NCI-H146 treated with DMSO at 0.1 percent for 48 hours (cell line): ENCODE results near the gene UBQLN4.
A peak's percentile ranks its signal among the peaks of the same experiment; 100 is the strongest.
"Not testable (repeated sequence)": the region's sequence is repeated elsewhere in the genome, so short reads cannot be mapped to it uniquely, and the experiment has no call there.

Experiments used
- DNase-seq: peaks from one replicate; lab custom pipeline; 2025; ENCODE audit not compliant: unreplicated experiment; lab: John Stamatoyannopoulos, UW

The UBQLN4 gene

GRCh38 chr1:156062189-156062588 is 8.6 kb upstream of the UBQLN4 start:
- no peak for DNase-seq

DNA sequence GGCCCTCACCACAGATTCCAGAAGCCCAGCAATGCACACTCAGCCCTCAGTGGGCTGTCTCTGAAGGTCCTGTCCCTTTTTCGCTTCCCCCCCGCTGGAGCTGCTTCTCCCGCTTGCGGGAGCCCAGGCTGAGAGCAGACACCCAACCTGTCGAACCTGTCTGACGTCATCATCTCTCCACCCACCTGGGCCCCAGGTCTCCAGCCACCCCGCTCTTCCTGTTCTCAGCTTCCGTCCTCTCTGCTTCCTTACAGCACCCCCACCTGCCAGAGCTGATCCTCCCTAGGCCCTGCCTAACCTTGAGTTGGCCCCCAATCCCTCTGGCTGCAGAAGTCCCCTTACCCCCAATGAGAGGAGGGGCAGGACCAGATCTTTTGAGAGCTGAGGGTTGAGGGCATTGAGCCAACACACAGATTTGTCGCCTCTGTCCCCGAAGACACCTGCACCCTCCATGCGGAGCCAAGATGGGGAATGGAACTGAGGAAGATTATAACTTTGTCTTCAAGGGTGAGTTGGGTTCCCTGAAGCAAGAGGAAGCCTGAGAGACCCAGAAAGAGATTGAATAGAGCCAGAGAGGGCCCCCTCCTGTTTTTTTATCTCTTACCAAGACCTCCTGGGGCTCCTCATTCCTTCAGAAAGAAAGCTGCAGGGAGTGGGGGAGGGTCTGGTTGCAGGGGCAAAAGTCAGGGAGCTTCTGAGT is 7.5 kb upstream of the UBQLN4 start, which contains the start of gene RAB25:
Gene RAB25, plus strand, starts transcription at position 224 of the 700 bp plus-strand sequence. Its CDS starts 241 bp downstream, at position 465.
- DNase-seq = no peak

DNA sequence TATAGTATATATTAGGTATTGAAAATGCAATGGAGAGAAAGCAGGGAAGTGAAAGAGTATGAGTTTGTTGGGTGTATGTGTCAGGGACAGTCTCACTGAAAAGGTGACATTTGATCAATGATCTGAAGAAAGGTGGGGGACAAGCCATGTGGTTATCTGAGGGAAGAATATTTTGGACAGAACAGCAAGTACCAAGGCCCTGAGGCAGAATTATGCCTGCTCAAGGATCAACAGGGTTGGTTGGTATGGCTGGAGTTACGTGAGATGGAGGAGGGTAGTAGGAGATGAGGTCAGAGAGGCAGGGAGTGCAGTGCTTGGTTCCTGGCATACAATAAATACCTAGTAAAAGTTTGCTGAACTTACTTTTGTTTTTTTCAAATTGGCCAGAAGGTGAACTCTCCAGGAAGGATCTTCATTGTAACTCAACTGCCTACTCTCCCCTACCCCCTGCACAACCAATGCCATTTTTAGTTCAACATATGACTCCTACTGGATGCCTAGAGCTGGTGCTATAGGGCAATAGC is 2.8 kb upstream of the UBQLN4 start:
- DNase-seq = no peak

DNA sequence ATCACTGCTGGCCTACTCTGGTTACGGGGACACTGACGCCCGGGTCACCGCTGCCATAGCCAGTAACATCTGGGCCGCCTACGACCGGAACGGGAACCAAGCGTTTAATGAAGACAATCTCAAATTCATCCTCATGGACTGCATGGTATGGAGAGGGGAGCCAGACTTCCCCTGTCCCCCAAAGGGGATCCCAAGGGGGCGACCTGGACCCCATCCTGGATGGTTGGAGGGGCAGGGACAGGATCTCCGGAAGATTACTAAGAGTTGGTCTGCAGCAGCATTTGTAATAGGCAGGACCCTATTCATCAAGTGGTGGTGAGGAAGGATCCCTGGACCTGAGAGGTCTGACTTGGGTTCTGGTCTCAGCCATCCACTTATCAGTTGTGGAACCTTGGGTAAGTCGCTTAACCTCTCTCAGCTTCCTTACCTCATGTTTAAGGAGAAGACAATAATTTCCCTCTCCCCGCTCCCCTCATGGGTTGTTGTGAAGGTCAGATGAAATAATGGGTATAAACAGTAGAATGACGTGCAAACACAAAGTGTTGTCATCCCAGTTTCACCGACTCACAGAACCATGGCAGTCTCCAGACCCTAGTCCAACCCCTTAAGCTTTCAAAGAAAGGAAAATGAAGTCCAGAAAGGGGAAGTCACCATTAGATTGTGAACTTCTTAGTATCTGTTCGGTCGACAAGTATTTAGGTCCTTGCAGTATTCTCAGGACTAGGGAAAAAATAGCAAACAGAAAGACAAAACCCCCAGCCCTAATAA is 1.9 kb upstream of the UBQLN4 start:
- no peak for DNase-seq

GRCh38 chr1:156054500-156055280 is 1.1 kb upstream of the UBQLN4 start, which contains the start of gene LAMTOR2:
LAMTOR2 (plus strand) TSS chr1:156054782; CDS start chr1:156054890, 108 bp downstream.
- peak; percentile 96 for DNase-seq

DNA sequence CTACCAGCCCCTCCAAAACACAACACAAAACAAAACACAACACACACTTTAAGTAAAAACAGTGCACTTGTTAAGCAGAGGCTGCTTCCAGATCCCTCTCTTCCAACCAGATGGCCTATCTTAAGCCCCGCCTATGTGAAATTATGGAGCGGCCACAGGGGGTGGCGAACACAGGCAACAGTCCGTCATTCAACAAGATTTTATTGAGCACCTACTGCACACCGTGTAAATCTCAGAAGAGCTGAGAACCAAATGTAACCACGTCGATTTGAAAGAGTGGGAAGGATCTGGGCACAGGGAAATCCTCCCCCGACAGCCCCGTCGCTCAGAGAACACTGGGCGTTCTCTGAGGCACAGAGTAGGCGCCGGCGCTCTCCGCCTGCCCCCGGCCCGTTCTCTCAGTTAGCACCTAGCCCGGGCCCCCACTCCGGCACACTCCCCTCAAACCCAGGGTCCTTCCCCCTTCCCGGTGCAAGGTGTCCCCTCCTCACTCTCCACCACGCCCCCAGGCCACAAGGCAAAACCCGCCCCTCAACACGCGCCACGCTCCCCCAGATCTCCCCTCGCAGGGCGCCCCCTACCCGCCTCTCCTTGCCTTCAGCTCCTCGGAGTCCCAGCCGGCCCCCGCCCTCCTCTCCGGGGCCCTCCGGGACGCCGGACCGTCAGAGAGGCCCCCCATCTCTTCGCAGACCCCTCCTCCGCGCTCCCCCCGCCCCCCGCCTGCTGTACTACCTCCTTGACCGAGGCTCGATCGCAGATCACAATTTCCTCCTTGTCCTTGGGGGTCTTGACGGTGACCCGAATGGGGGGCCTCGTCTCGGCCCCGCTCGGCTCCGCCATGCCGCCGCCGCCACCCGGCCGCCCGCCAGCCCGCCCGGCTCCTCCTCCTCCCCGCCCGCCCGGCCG is 483 bp downstream of the UBQLN4 start:
- peak; percentile 12 for DNase-seq

GRCh38 chr1:156051011-156051725 is 2.4 kb downstream of the UBQLN4 start:
- no peak for DNase-seq

DNA sequence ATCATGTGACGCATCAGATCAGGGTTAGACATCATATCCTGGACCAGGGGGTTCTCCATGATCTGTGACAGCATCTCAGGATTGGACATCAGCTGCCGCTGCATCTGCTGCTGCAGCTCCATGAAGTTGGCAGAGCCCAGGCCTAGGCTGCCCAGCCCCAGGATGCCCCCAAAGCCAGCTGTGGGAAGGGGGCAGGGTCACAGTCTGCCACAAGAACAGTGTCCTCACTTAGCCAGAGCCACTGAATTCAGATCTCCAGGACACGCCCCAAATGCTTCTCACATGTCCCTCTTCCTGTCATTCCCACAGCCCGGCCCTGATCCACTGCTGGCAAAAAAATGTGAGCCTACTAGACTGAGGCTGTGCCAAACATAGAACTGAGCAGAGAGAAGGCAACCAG is 3.2 kb downstream of the UBQLN4 start:
- DNase-seq = no peak

DNA sequence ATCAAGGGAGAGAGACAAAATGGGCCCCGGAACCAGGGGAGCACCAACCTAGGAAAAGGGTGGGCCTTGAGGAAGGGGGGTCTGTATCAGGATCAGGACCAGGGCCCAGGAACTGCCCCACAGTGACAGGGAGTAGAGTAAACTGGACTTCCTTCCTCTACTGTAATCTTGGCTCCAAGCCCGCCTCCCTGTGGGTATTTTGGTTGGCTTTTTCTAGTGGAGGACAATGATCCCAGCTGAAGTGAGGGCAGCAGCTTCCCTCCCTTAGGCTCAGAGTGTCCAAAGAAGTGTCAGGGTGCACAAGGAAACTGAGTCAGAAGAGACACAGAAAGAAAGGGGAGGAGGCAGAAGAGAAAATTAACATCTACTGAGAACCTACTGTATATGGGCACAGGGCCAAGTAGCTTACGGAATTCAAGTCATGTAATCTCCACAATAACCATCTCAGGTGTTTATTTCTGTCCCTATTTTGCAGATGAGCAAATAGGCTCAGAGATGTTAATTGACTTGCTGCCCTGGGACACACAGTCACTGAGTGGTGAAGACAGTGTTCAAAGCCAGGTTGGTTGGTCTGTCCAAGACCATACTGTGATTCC is 4.8 kb downstream of the UBQLN4 start:
- no peak for DNase-seq

DNA sequence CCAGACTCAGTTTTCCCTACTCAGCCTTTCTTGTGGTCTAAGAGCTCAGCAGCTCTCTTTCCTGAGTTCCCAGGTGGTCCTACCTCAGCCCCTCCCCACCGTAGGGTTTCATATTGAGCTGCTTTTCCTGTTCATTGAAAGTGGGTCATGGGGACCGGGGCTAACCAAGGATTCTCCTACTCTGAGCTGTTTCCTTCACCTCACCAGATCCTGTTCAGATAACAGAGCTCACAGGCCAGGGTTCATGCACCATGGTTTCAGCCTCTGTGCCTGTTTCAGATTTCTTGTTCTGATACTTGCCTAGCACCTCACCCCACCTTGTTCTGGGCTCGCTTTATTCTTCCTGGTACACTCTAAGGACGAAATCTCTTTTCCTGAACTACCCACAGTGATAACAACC is 8.5 kb downstream of the UBQLN4 start:
- no peak for DNase-seq

GRCh38 chr1:156042828-156043227 is 10.8 kb downstream of the UBQLN4 start:
- DNase-seq = no peak

- not testable (repeated sequence) for DNase-seq
Measured at GRCh38 chr1:156034991-156035390, 18.6 kb downstream of the UBQLN4 start.

- no peak for DNase-seq
Measured at GRCh38 chr1:156033011-156033410, 20.6 kb downstream of the UBQLN4 start.

DNA sequence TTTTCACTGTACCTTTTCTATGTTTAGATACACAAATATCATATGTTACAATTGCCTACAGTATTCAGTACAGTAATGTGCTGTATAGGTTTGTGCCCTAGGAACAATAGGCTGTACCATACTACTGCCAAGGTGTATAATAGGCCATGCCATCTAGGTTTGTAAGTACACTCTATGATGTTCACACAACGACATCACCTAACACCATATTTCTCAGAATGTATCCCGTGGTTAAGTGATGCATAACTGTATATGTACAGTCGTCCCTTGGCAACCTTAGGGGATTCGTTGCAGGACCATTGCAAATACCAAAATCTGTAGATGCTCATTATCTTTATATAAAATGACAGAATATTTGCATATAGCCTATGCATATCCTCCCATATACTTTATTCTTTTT is 27.0 kb downstream of the UBQLN4 start:
- DNase-seq = no peak

DNA sequence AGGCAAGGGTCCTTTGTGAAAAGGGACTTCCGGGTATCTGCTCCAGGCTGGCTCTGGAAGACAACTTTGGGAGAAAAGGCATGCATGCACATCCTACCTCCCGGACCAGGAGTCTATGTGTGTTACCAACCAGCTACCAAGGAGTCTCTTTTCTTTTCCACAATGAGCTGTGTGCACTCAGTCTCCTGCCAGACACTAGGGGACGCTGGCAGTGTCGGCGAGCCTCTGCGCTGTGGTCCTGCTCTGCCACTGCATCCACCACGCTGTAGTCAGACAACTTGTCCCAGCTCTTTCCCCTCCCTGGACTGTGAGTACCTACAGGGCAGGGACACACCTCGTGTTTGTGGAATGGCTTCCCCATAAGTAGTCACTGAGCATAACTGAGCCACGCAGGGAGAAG is 27.7 kb downstream of the UBQLN4 start:
- DNase-seq = peak; percentile 58

GRCh38 chr1:156024801-156025200 is 28.8 kb downstream of the UBQLN4 start:
- no peak for DNase-seq

DNA sequence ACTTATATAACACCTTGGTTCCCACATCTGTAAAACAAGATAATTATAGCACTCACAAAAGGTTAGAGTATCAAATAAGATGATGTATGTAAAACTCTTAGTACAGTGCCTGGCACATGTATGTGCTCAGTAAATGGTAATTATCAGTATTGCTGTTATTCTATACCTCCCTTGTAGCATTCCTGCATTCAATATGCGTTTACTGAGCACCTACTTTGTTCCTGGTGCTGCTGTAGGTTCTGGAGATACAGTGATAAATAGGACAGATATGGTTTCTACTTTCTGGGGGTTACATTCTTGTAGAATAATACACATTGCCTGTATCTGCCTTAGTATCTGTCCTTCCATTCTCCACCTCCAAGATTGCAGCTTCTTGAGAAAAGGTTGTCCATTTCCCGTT is 31.6 kb downstream of the UBQLN4 start:
- no peak for DNase-seq

DNA sequence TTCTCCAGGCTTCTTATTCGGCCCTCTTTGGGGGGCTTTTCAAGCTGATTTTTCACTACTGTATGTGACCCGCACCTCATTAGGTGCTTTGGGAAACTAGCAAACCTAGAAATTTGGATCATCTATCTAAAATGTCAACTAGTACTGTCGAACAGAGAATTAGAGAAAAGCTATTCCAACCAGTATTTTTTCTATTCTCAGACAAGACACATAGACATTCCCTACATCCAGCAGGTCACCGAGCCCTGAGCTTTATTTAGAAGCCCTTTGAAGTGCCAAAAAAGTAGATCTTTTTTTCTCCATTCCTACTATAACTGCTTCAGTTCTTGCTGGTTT is 32.5 kb downstream of the UBQLN4 start:
- DNase-seq = no peak

DNA sequence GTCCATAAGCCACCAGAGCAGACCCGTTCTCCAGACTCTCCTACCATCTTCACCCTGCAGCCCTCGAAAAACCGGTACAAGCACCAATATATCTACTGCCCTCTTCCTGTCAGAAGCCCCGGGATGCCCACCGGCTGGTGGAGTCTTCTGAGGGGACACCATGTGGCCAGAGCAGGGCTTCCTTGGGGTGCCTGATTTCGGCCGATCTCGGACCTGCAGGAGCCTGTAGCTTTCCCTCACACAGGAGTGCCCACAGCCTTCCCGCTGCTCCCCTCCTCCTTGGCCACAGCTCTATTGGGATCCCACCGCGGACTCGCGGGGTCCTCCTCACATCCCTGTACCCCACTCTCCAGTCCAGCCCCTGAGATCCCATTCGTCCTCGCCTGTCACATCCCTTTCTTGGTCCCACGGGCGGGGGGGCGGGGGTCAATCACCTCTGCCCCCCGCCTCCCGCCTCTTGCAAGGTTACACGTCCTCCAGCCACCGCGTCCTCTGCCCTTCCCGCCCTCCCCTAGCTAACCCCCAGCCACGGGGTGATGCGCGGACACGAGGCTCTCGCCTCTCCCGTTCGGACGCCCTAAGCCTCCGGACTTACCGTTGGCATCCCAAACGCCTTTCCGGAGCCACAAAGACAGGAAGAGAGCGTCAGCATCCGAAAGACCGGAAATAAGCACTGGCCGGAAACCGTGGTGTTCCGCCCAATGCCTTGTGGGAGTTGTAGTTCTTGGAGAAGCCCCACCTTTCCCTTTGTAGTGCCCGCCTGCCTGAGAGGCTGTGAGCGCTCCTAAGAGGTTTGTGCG is 33.1 kb downstream of the UBQLN4 start, which contains the start of gene SSR2:
Gene SSR2, minus strand, starts transcription at position 659 of the 800 bp plus-strand sequence. CDS start 784 bp downstream, outside the sequence.
- peak; percentile 93 for DNase-seq
